B cell (primary cell): ENCODE results near the gene CHST15.

Experiments
- CTCF ChIP-seq: fragments of 200-600 bp; IDR thresholded peaks from one replicate; pipeline ENCODE4 v1.8.0; 2022; ENCODE audit warnings: antibody characterized with exemption, mild to moderate bottlenecking
- EZH2 ChIP-seq: IDR thresholded peaks from 2 replicates; pipeline ENCODE4 v1.6.1; 2012; ENCODE audit warnings: borderline replicate concordance, low read depth, mild to moderate bottlenecking, moderate library complexity, low read length; ENCODE audit not compliant: insufficient read depth, poor library complexity, severe bottlenecking

- TF ChIP-seq CTCF = no peak
- TF ChIP-seq EZH2 = no peak
Observed at GRCh38 chr10:124090601-124091209, 2.7 kb downstream of the CHST15 start.
